Measurements from ENCODE around the gene ZNG1A.

DNA sequence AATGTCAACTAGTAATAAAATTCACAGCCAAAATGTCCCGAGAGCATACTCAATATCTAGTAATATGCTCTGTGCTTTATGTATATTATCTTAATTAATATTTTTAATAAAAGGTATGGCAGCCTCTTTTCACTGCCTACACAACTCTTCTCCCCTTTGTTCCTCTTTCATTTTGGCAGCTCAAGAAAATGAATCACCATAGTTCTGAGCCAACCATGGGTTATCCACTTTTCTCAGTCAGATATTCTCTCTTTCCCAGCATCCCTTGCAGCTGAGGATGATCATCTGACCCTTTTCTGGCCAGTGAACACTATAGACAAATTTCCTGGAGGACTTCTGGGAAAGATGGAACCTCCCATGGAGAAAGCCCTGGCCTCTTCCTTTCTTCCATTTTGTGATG lies 27.6 kb upstream of the ZNG1A start:
- TF ChIP-seq SUZ12 (IDR thresholded peaks at IDR 0.05) (no peak), SP1 (IDR thresholded peaks at IDR 0.05) (no peak), BHLHE40 (IDR thresholded peaks at IDR 0.05; ENCODE audit: borderline replicate concordance) (no peak), TARDBP (IDR thresholded peaks at IDR 0.05) (no peak), ELF4 (IDR thresholded peaks at IDR 0.05) (no peak), L3MBTL2 (conservative IDR thresholded peaks at IDR 0.05) (no peak), FOXM1 (IDR thresholded peaks at IDR 0.05; ENCODE audit: borderline replicate concordance) (no peak), FOXK2 (IDR thresholded peaks at IDR 0.05) (no peak), FOXA1 (IDR thresholded peaks at IDR 0.05) (no peak), CTBP1 (IDR thresholded peaks at IDR 0.05; ENCODE audit: borderline replicate concordance) (no peak), ARNT (IDR thresholded peaks at IDR 0.05) (no peak), HDGF (IDR thresholded peaks at IDR 0.05; ENCODE audit: borderline replicate concordance) (no peak)
- TF ChIP-seq, protein P1, sequence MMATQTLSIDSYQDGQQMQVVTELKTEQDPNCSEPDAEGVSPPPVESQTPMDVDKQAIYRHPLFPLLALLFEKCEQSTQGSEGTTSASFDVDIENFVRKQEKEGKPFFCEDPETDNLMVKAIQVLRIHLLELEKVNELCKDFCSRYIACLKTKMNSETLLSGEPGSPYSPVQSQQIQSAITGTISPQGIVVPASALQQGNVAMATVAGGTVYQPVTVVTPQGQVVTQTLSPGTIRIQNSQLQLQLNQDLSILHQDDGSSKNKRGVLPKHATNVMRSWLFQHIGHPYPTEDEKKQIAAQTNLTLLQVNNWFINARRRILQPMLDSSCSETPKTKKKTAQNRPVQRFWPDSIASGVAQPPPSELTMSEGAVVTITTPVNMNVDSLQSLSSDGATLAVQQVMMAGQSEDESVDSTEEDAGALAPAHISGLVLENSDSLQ (IDR thresholded peaks at IDR 0.05) = no peak

Measured in HEK293T (cell line).